ENCODE data around the gene CERT1.
A peak's percentile ranks its signal among the peaks of the same experiment; 100 is the strongest.

The CERT1 gene

DNA sequence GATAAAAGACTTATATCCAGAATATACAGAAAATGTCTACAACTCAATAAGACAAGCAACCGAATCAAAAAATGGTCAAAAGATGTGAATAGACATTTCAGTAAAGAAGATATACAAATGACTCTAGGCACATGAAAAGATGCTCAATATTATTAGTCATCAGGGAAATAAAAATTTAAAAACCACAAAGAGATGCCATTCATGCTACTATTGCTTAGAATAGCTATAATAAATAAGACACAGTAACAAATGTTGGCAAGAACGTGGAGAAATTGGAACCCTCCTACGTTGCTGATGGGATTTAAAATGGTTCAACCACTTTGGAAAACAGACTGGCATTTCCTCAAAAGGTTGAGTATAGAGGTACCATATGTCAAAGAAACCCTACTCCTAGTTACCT lies 40.0 kb upstream of the CERT1 start:
- peaks cover 4% of the 10 kb centered on the region for H3K9me3 Mint-ChIP-seq
- no peak overlapping the region for H3K4me3 Mint-ChIP-seq
- H3K4me1 Mint-ChIP-seq: no peaks in the 10 kb centered on the region
- peaks cover 48% of the 10 kb centered on the region for H3K36me3 Mint-ChIP-seq (ENCODE audit: low read depth)
- no peak for DNase-seq
- TF ChIP-seq, protein P1, sequence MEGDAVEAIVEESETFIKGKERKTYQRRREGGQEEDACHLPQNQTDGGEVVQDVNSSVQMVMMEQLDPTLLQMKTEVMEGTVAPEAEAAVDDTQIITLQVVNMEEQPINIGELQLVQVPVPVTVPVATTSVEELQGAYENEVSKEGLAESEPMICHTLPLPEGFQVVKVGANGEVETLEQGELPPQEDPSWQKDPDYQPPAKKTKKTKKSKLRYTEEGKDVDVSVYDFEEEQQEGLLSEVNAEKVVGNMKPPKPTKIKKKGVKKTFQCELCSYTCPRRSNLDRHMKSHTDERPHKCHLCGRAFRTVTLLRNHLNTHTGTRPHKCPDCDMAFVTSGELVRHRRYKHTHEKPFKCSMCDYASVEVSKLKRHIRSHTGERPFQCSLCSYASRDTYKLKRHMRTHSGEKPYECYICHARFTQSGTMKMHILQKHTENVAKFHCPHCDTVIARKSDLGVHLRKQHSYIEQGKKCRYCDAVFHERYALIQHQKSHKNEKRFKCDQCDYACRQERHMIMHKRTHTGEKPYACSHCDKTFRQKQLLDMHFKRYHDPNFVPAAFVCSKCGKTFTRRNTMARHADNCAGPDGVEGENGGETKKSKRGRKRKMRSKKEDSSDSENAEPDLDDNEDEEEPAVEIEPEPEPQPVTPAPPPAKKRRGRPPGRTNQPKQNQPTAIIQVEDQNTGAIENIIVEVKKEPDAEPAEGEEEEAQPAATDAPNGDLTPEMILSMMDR (IDR thresholded peaks at IDR 0.05): no peak
- H3K27ac Mint-ChIP-seq: no peak overlapping the region
- peaks cover 3% of the 10 kb centered on the region for H3K27me3 Mint-ChIP-seq (ENCODE audit: low read depth, poor library complexity)

DNA sequence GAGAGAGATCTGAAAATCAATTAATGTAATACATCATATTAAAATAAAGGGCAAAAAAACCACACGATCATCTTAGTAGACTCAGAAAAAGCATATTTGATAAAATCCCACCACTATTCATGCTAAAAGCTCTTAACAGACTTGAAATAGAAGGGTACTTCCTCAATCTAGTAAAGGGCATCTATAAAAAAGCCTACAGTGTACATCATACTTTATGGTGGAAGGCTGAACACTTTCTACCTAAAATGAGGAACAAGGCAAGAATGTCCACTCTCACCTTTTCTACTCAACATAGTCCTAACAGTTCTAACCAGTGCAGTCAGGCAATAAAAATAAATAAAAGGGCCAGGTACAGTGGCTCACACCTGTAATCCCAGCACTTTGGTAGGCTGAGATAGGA lies 39.2 kb upstream of the CERT1 start:
- peaks cover 3% of the 10 kb centered on the region for H3K27me3 Mint-ChIP-seq (ENCODE audit: low read depth, poor library complexity)
- H3K4me3 Mint-ChIP-seq: no peak overlapping the region

DNA sequence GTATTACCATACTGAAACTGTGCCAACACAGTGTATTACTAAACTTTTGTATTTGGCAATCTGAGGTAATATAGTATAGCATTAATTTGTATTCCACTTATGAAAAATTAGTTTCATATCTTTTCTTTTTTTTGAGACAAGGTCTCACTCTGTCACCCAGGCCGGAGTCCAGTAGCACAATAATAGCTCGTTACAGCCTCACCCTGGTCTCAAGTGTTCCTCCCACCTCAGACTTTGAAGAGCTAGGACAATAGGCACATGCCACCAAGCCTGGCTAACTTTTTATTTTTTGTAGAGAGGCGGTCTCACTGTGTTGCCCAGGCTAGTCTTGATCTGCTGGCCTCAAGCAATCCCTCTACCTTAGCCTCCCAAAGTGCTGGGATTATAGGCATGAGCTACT lies 36.4 kb upstream of the CERT1 start:
- Mint-ChIP-seq H3K27ac (no peak overlapping the region), H3K36me3 (ENCODE audit: low read depth) (peaks cover 32% of the 10 kb centered on the region), H3K27me3 (ENCODE audit: low read depth, poor library complexity) (peaks cover 3% of the 10 kb centered on the region), H3K9me3 (peaks cover 4% of the 10 kb centered on the region), H3K4me3 (no peak overlapping the region), H3K4me1 (no peaks in the 10 kb centered on the region)
- DNase-seq: no peak
- TF ChIP-seq, protein P1 (IDR thresholded peaks at IDR 0.05): no peak

More for the DNA sequence above, 39.2 kb upstream of the CERT1 start:
- TF ChIP-seq, protein P1 (IDR thresholded peaks at IDR 0.05): no peak
- H3K27ac Mint-ChIP-seq: no peak overlapping the region
- peaks cover 41% of the 10 kb centered on the region for H3K36me3 Mint-ChIP-seq (ENCODE audit: low read depth)
- H3K9me3 Mint-ChIP-seq: peaks cover 4% of the 10 kb centered on the region
- no peaks in the 10 kb centered on the region for H3K4me1 Mint-ChIP-seq
- DNase-seq: no peak

DNA sequence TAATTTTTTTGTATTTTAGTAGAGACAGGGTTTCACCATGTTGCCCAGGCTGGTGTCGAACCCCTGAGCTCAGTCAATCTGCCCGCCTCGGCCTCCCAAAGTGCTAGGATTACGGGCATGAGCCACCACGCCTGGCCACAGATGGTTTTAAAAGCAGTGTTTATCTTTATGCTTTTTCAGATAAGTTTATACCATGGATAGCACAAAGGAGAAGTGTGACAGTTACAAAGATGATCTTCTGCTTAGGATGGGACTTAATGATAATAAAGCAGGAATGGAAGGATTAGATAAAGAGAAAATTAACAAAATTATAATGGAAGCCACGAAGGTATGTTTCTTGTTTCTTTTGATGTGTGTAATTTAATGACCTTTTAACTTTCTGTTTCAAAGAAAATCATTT lies 35.4 kb upstream of the CERT1 start:
- DNase-seq: no peak
- peaks cover 4% of the 10 kb centered on the region for H3K9me3 Mint-ChIP-seq
- H3K36me3 Mint-ChIP-seq (ENCODE audit: low read depth): peaks cover 26% of the 10 kb centered on the region
- no peaks in the 10 kb centered on the region for H3K4me1 Mint-ChIP-seq
- H3K27ac Mint-ChIP-seq: peak overlapping the region; percentile 48
- peaks cover 3% of the 10 kb centered on the region for H3K27me3 Mint-ChIP-seq (ENCODE audit: low read depth, poor library complexity)
- TF ChIP-seq, protein P1 (IDR thresholded peaks at IDR 0.05): no peak
- no peak overlapping the region for H3K4me3 Mint-ChIP-seq

DNA sequence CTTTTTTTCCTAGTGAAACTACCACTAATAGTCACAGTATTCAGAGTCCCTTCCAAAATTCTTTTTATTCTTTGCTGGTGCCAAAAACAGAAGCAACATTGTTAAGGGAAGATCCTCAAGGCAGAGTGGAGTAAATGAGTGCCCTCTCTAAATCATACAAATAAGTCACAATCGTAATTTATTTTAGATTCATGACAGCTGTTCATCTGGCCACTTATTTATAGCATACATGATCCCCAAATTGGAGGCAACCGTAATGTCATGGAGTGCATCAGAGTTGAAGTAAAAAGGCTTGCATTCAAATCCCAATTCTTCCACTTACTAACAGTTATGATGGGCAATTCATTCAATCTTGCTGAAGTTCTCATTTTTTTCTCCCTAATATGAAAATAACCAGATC lies 33.7 kb upstream of the CERT1 start:
- peaks cover 3% of the 10 kb centered on the region for H3K27me3 Mint-ChIP-seq (ENCODE audit: low read depth, poor library complexity)
- H3K4me3 Mint-ChIP-seq: no peak overlapping the region
- TF ChIP-seq, protein P1 (IDR thresholded peaks at IDR 0.05): no peak
- H3K4me1 Mint-ChIP-seq: no peaks in the 10 kb centered on the region
- H3K9me3 Mint-ChIP-seq: no peaks in the 10 kb centered on the region
- H3K36me3 Mint-ChIP-seq (ENCODE audit: low read depth): peaks cover 15% of the 10 kb centered on the region
- DNase-seq: no peak
- H3K27ac Mint-ChIP-seq: no peak overlapping the region

DNA sequence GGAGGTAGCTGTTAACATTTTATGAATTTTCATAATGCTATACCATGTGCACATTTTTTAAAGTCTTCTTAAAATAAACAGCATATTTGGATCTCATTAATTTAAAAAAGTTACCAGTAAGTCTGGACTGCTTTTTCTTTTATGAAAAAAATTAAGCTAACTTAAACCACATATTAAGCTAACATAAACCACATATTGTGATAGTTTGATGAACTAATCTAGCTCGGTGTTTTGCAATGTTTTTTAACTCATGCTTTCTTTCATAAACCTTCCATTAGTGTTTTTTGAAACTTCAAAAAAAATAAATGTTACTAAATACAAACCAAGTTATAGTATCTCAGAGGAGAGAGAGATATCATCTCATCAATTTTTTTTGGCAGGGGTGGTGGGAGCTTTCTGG lies 26.8 kb upstream of the CERT1 start:
- H3K36me3 Mint-ChIP-seq (ENCODE audit: low read depth): peaks cover 31% of the 10 kb centered on the region
- no peak overlapping the region for H3K4me3 Mint-ChIP-seq
- TF ChIP-seq, protein P1 (IDR thresholded peaks at IDR 0.05): no peak
- no peak overlapping the region for H3K27ac Mint-ChIP-seq
- H3K9me3 Mint-ChIP-seq: peaks cover 29% of the 10 kb centered on the region
- no peak for DNase-seq
- H3K4me1 Mint-ChIP-seq: peaks cover 16% of the 10 kb centered on the region
- no peaks in the 10 kb centered on the region for H3K27me3 Mint-ChIP-seq (ENCODE audit: low read depth, poor library complexity)

All from nephron progenitor cell (in vitro differentiated cells).